Measurements from ENCODE around the gene CCDC181. TPM values are rescaled to one million over a fixed set of nuclear protein-coding genes. Genes with fewer than 3 reads are reported as not detected.

The CCDC181 gene
- total RNA-seq, 1 donor from 2014 or later, result not detected

- intact Hi-C loops (cut with micrococcal nuclease), result loop anchor here (5.0 to 10.0 kb wide), 2 partner anchors 253 to 611 kb away; no protein-coding TSS in a partner anchor
Measured at GRCh38 chr1:169345511-169345910, 81.8 kb downstream of the CCDC181 start.

Other genes with a start within 250 kb of the CCDC181 start
- 16.1 and 21.5 TPM in 2 replicates for gene NME7, start 59.7 kb downstream of the CCDC181 start, total RNA-seq
- gene BLZF1, start 59.3 kb downstream of the CCDC181 start, total RNA-seq, result 29.3 and 31.8 TPM in 2 replicates
- 7.1 and 8.0 TPM in 2 replicates for gene SLC19A2, start 58.5 kb upstream of the CCDC181 start, total RNA-seq
- 16.7 and 17.5 TPM in 2 replicates for gene F5, start 159.0 kb upstream of the CCDC181 start, total RNA-seq
- 0.15 and 0.24 TPM in 2 replicates for gene SELP, start 202.7 kb upstream of the CCDC181 start, total RNA-seq

Data from T-helper 1 cell treated with Interleukin-12 subunit alpha and Interleukin-12 subunit beta and Interleukin-4 antibody, amounts not matched to agents 30 ng/mL and 1 ng/mL, for 36 hours (primary cell).